C4-2B (cell line): ENCODE results near the gene FRMD3.

Experiments
- H3K27ac ChIP-seq: fragments of 450-650 bp; 2 replicates; pipeline ENCODE4 v1.5.1; 2017
- CTCF ChIP-seq: fragments of 450-650 bp; conservative IDR thresholded peaks from 2 replicates; pipeline ENCODE4 v1.5.1; 2017; ENCODE audit warnings: mild to moderate bottlenecking
- ZFX ChIP-seq: fragments of 450-650 bp; IDR thresholded peaks from 2 replicates; pipeline ENCODE4 v1.6.1; 2017

Gene FRMD3

GRCh38 chr9:83491413-83491812 lies 46.8 kb downstream of the FRMD3 start:
- TF ChIP-seq ZFX (no peak), CTCF (no peak)

GRCh38 chr9:83489961-83490360 lies 48.2 kb downstream of the FRMD3 start:
- TF ChIP-seq CTCF: no peak
- no peak for TF ChIP-seq ZFX
- H3K27ac ChIP-seq: no peak overlapping the region

More at GRCh38 chr9:83491413-83491812, 46.8 kb downstream of the FRMD3 start:
- no peak overlapping the region for H3K27ac ChIP-seq

- no peak overlapping the region for H3K27ac ChIP-seq
- no peak for TF ChIP-seq CTCF
- TF ChIP-seq ZFX: no peak
Observed at GRCh38 chr9:83484990-83485389, 53.2 kb downstream of the FRMD3 start.

- H3K27ac ChIP-seq: no peak overlapping the region
- TF ChIP-seq CTCF (no peak), ZFX (no peak)
Observed at GRCh38 chr9:83483223-83483622, 55.0 kb downstream of the FRMD3 start.

GRCh38 chr9:83479765-83480164 lies 58.4 kb downstream of the FRMD3 start:
- H3K27ac ChIP-seq: no peak overlapping the region
- TF ChIP-seq ZFX: no peak
- no peak for TF ChIP-seq CTCF

GRCh38 chr9:83477571-83477970 lies 60.6 kb downstream of the FRMD3 start:
- TF ChIP-seq ZFX (no peak), CTCF (no peak)
- no peak overlapping the region for H3K27ac ChIP-seq

- no peak overlapping the region for H3K27ac ChIP-seq
- TF ChIP-seq CTCF (no peak), ZFX (no peak)
Observed at GRCh38 chr9:83477120-83477519, 61.1 kb downstream of the FRMD3 start.
